OCI-M2 (cell line): ENCODE measurements around the gene CNTNAP5.

Experiments used
- DNase-seq: peaks from one replicate; lab custom pipeline; 2025; ENCODE audit not compliant: unreplicated experiment; lab: John Stamatoyannopoulos, UW

The CNTNAP5 gene

GRCh38 chr2:124258140-124258880, 233.2 kb downstream of the CNTNAP5 start:
- DNase-seq = no peak

- no peak for DNase-seq
These were observed 236.4 kb downstream of the CNTNAP5 start for GRCh38 chr2:124261456-124261855.

- DNase-seq = no peak
These were observed 239.5 kb downstream of the CNTNAP5 start for GRCh38 chr2:124264551-124265091.

- DNase-seq = no peak
These were observed 242.7 kb downstream of the CNTNAP5 start for GRCh38 chr2:124267794-124268193.

GRCh38 chr2:124269348-124269747, 244.3 kb downstream of the CNTNAP5 start:
- no peak for DNase-seq

GRCh38 chr2:124272261-124272841, 247.3 kb downstream of the CNTNAP5 start:
- DNase-seq = no peak

GRCh38 chr2:124281541-124281940, 256.5 kb downstream of the CNTNAP5 start:
- no peak for DNase-seq

- DNase-seq = no peak
These were observed 258.0 kb downstream of the CNTNAP5 start for GRCh38 chr2:124283096-124283495.

- no peak for DNase-seq
These were observed 261.1 kb downstream of the CNTNAP5 start for GRCh38 chr2:124286089-124286783.

GRCh38 chr2:124289060-124289459, 264.0 kb downstream of the CNTNAP5 start:
- DNase-seq = no peak

- no peak for DNase-seq
These were observed 264.5 kb downstream of the CNTNAP5 start for GRCh38 chr2:124289615-124290014.

- DNase-seq = no peak
These were observed 271.4 kb downstream of the CNTNAP5 start for GRCh38 chr2:124296470-124296869.

- DNase-seq = no peak
These were observed 276.8 kb downstream of the CNTNAP5 start for GRCh38 chr2:124301915-124302314.

GRCh38 chr2:124308319-124309062, 283.4 kb downstream of the CNTNAP5 start:
- DNase-seq = no peak

- no peak for DNase-seq
These were observed 284.6 kb downstream of the CNTNAP5 start for GRCh38 chr2:124309563-124310138.

- no peak for DNase-seq
These were observed 285.6 kb downstream of the CNTNAP5 start for GRCh38 chr2:124310671-124311070.

GRCh38 chr2:124314084-124314483, 289.0 kb downstream of the CNTNAP5 start:
- DNase-seq = no peak

GRCh38 chr2:124315221-124315880, 290.3 kb downstream of the CNTNAP5 start:
- DNase-seq = no peak

GRCh38 chr2:124316133-124316532, 291.0 kb downstream of the CNTNAP5 start:
- no peak for DNase-seq

GRCh38 chr2:124316881-124317605, 292.0 kb downstream of the CNTNAP5 start:
- DNase-seq = no peak
